HEK293 (cell line): ENCODE data around the gene IRF2BPL.

Source experiments
- CTCF ChIP-seq: fragments of 450-650 bp; formaldehyde crosslinking; IDR thresholded peaks from 2 replicates; pipeline ENCODE4 v1.5.1; 2016; ENCODE audit warnings: missing biosample characterization, missing genetic modification characterization
- FEZF1 ChIP-seq: fragments of 450-650 bp; formaldehyde crosslinking; IDR thresholded peaks from 2 replicates; pipeline ENCODE4 v1.5.1; 2016; ENCODE audit warnings: missing biosample characterization, missing genetic modification characterization
- HOXC10 ChIP-seq: sonication (generic); formaldehyde crosslinking; IDR thresholded peaks from 2 replicates; pipeline ENCODE4 v1.8.1; 2023; ENCODE audit warnings: mild to moderate bottlenecking, missing genetic modification reagents
- IKZF3 ChIP-seq: fragments of 450-650 bp; IDR thresholded peaks from 2 replicates; pipeline ENCODE4 v1.5.0; 2018; ENCODE audit warnings: missing biosample characterization, mild to moderate bottlenecking, missing genetic modification characterization, moderate library complexity
- KLF9 ChIP-seq: fragments of 450-650 bp; formaldehyde crosslinking; IDR thresholded peaks from 2 replicates; pipeline ENCODE4 v1.5.1; 2016; ENCODE audit warnings: missing biosample characterization, missing genetic modification characterization, low read depth
- MEIS1 ChIP-seq: sonication (generic); formaldehyde crosslinking; IDR thresholded peaks from 2 replicates; pipeline ENCODE4 v1.8.1; 2022; ENCODE audit warnings: missing genetic modification reagents, mild to moderate bottlenecking, borderline replicate concordance
- RBAK ChIP-seq: fragments of 450-650 bp; formaldehyde crosslinking; IDR thresholded peaks from 2 replicates; pipeline ENCODE4 v1.5.1; 2016; ENCODE audit warnings: missing biosample characterization, missing genetic modification characterization
- REST ChIP-seq: fragments of 450-650 bp; formaldehyde crosslinking; IDR thresholded peaks from 2 replicates; pipeline ENCODE4 v1.5.1; 2016; ENCODE audit warnings: missing biosample characterization, missing genetic modification characterization
- ZNF175 ChIP-seq: fragments of 450-650 bp; formaldehyde crosslinking; IDR thresholded peaks from 2 replicates; pipeline ENCODE4 v1.5.1; 2016; ENCODE audit warnings: missing biosample characterization, missing genetic modification characterization
- ZNF311 ChIP-seq: fragments of 450-650 bp; formaldehyde crosslinking; IDR thresholded peaks from 2 replicates; pipeline ENCODE4 v1.5.1; 2017; ENCODE audit warnings: missing biosample characterization, missing genetic modification characterization, borderline replicate concordance
- ZNF510 ChIP-seq: fragments of 450-650 bp; formaldehyde crosslinking; IDR thresholded peaks from 2 replicates; pipeline ENCODE4 v1.5.1; 2018; ENCODE audit warnings: mild to moderate bottlenecking, missing genetic modification characterization, missing biosample characterization; ENCODE audit not compliant: insufficient replicate concordance
- ZNF530 ChIP-seq: fragments of 450-650 bp; formaldehyde crosslinking; IDR thresholded peaks from 2 replicates; pipeline ENCODE4 v1.5.1; 2016; ENCODE audit warnings: low read depth, missing biosample characterization, missing genetic modification characterization
- ZSCAN30 ChIP-seq: fragments of 450-650 bp; IDR thresholded peaks from 2 replicates; pipeline ENCODE4 v1.5.1; 2018; ENCODE audit warnings: missing biosample characterization, mild to moderate bottlenecking, missing genetic modification characterization, moderate library complexity
- TF ChIP-seq, protein P1 (sequence below): fragments of 450-650 bp; IDR thresholded peaks from 2 replicates; pipeline ENCODE4 v1.5.1; 2018; ENCODE audit warnings: missing biosample characterization, missing genetic modification characterization

DNA sequence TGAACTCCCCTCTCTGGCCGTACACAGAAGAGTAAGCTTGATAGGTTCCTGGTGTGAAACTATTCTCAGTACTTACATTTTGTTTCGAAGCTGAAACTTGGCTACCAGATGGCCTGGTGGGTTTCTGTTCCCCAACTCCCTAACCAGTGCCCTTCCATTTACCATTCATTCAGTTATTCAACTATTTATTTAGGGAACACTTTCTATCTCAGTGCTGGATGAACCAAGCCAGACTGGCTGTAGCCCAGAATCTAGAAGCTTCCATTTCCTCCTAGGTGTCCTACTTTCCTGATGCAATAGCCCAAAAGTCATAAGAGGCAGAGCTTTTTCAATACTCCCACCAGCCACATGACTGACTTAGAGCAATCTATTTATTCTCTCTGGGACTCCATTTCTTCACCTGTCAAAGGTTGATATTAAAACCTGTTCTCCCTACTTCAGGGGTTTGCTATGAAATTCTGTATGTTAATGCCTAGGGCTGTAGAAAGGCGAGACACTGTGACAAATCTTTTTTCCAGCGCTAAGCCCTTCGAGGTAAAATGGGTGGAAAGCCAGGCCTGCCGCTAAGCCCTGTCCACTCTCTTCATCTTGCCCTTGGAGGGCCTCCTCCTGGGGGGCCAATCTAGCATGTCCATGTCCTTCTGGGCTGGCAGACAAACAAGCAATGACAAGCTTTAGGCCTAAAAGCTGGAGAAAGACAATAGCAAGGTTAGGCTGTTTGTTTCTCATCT lies 8.1 kb upstream of the IRF2BPL start:
- TF ChIP-seq ZNF510 (tag by site-specific recombination) (no peak), KLF9 (tag by site-specific recombination) (no peak), MEIS1 (no peak), CTCF (tag by site-specific recombination) (no peak), ZNF530 (no peak), IKZF3 (no peak), REST (tag by site-specific recombination) (no peak), ZNF311 (tag by site-specific recombination) (no peak), ZSCAN30 (tag by site-specific recombination) (no peak), HOXC10 (CRISPR knock-in tag) (no peak), ZNF175 (tag by site-specific recombination) (no peak), RBAK (tag by site-specific recombination) (no peak), FEZF1 (tag by site-specific recombination) (no peak)
- TF ChIP-seq, protein P1, sequence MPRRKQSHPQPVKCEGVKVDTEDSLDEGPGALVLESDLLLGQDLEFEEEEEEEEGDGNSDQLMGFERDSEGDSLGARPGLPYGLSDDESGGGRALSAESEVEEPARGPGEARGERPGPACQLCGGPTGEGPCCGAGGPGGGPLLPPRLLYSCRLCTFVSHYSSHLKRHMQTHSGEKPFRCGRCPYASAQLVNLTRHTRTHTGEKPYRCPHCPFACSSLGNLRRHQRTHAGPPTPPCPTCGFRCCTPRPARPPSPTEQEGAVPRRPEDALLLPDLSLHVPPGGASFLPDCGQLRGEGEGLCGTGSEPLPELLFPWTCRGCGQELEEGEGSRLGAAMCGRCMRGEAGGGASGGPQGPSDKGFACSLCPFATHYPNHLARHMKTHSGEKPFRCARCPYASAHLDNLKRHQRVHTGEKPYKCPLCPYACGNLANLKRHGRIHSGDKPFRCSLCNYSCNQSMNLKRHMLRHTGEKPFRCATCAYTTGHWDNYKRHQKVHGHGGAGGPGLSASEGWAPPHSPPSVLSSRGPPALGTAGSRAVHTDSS (tag by site-specific recombination), result no peak
